Large intestine (tissue), 12 donors: Measurements from ENCODE around the gene MS4A8. TPM values are rescaled to one million over a fixed set of nuclear protein-coding genes. Genes with fewer than 3 reads are reported as not detected.
A peak's percentile ranks its signal among the peaks of the same experiment; 100 is the strongest.
"Not testable (repeated sequence)": the region's sequence is repeated elsewhere in the genome, so short reads cannot be mapped to it uniquely, and the experiment has no call there.

Experiments used
- DNase-seq, 2 donors: peaks; one replicate each; pipeline versions ENCODE4 v3.0.0 to v3.0.0-alpha.2; 2013
- H3K27ac ChIP-seq: one replicate; pipeline ENCODE4 v1.5.1; 2013; ENCODE audit warnings: low read length
- H3K27me3 ChIP-seq: 2 replicates; pipeline ENCODE4 v1.6.1; 2013; ENCODE audit warnings: low read length; ENCODE audit not compliant: control insufficient read depth, insufficient read depth
- H3K36me3 ChIP-seq: 2 replicates; pipeline ENCODE4 v1.6.1; 2013; ENCODE audit warnings: low read length; ENCODE audit not compliant: control insufficient read depth, insufficient read depth
- H3K4me1 ChIP-seq: one replicate; pipeline ENCODE4 v1.6.1; 2013; ENCODE audit warnings: low read length; ENCODE audit not compliant: control insufficient read depth, insufficient read depth
- H3K4me3 ChIP-seq: one replicate; pipeline ENCODE4 v1.5.1; 2013; ENCODE audit warnings: low read length
- H3K9me3 ChIP-seq: one replicate; pipeline ENCODE4 v1.6.1; 2013; ENCODE audit warnings: mild to moderate bottlenecking, low read depth, low read length, moderate library complexity; ENCODE audit not compliant: control insufficient read depth
- WGBS: methylation state at CpG from one replicate; pipeline ENCODE4 v1.1.5; 2013; ENCODE audit warnings: low lambda C conversion rate; ENCODE audit not compliant: insufficient coverage; 5-methylcytosine and 5-hydroxymethylcytosine counted together
- long read RNA-seq, 11 donors: transcript quantifications; one replicate each; lab custom pipeline, GENCODE V29; 2026
- polyA plus RNA-seq: library from polyadenylated mRNA; unstranded; fragments of 120-200 nt; gene quantifications from one replicate; pipeline ENCODE4 v1.2.1, GENCODE V29; 2013

The MS4A8 gene
- 112 TPM for polyA plus RNA-seq
- long read RNA-seq, donor 1, partial matches to known transcripts, result 8 of 13 reads
- long read RNA-seq, donor 1, other reads (novel, unspliced or antisense), result 0 of 13 reads
- long read RNA-seq, donor 2, transcript MS4A8-201 (7 exons, 1,353 nt), result major isoform, 16 of 26 reads
- long read RNA-seq, donor 2, partial matches to known transcripts, result 6 of 26 reads
- long read RNA-seq, donor 2, other reads (novel, unspliced or antisense), result 0 of 26 reads
- long read RNA-seq, donor 3, result 0 reads
- long read RNA-seq, donor 4, transcript MS4A8-201 (7 exons, 1,353 nt), result major isoform, 7 of 7 reads
- long read RNA-seq, donor 4, partial matches to known transcripts, result 0 of 7 reads
- long read RNA-seq, donor 4, other reads (novel, unspliced or antisense), result 0 of 7 reads
- long read RNA-seq, donor 5, partial matches to known transcripts, result 0 of 6 reads
- long read RNA-seq, donor 5, other reads (novel, unspliced or antisense), result 0 of 6 reads
- long read RNA-seq, donor 6, transcript MS4A8-201 (7 exons, 1,353 nt), result major isoform, 31 of 57 reads
- long read RNA-seq, donor 6, partial matches to known transcripts, result 22 of 57 reads
- long read RNA-seq, donor 6, other reads (novel, unspliced or antisense), result 0 of 57 reads
- long read RNA-seq, donor 7, transcript MS4A8-201 (7 exons, 1,353 nt), result major isoform, 9 of 11 reads
- long read RNA-seq, donor 7, partial matches to known transcripts, result 0 of 11 reads
- long read RNA-seq, donor 7, other reads (novel, unspliced or antisense), result 0 of 11 reads
- long read RNA-seq, donor 8, transcript MS4A8-201 (7 exons, 1,353 nt), result major isoform, 24 of 44 reads
- long read RNA-seq, donor 8, transcript MS4A8-206 (5 exons, 1,163 nt), result minor isoform, 5 of 44 reads
- long read RNA-seq, donor 8, partial matches to known transcripts, result 15 of 44 reads
- long read RNA-seq, donor 8, other reads (novel, unspliced or antisense), result 0 of 44 reads
- long read RNA-seq, donor 9, transcript MS4A8-201 (7 exons, 1,353 nt), result major isoform, 27 of 34 reads
- long read RNA-seq, donor 9, partial matches to known transcripts, result 7 of 34 reads
- long read RNA-seq, donor 9, other reads (novel, unspliced or antisense), result 0 of 34 reads
- long read RNA-seq, donor 10, transcript MS4A8-201 (7 exons, 1,353 nt), result major isoform, 36 of 63 reads
- long read RNA-seq, donor 10, transcript MS4A8-206 (5 exons, 1,163 nt), result minor isoform, 8 of 63 reads
- long read RNA-seq, donor 10, partial matches to known transcripts, result 19 of 63 reads
- long read RNA-seq, donor 10, other reads (novel, unspliced or antisense), result 0 of 63 reads
- long read RNA-seq, donor 11, transcript MS4A8-201 (7 exons, 1,353 nt), result major isoform, 13 of 30 reads
- long read RNA-seq, donor 11, partial matches to known transcripts, result 16 of 30 reads
- long read RNA-seq, donor 11, other reads (novel, unspliced or antisense), result 0 of 30 reads

DNA sequence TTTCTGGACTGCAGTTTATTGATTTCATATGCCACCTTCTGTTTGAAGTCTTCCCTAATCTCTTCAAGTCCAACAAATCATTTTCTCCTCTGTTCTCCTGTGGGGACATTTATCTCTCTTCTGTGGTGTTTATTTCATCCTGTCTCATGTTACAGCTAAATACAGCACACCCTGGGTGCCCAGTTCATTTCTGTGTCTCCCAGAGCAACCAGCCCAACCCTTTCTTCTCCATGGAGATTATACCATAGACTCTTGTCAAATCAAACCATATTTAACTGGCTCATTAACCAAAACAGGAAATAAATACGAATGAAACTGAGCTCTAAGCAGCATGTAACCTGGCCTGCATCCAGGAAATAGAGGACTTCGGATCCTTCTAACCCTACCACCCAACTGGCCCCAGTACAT, at the start of gene MS4A8:
Gene MS4A8, plus strand, starts transcription at position 329 of the 408 bp plus-strand sequence. CDS start 1,249 bp downstream, outside the sequence.
- no peaks in the 10 kb centered on the region for H3K27me3 ChIP-seq
- no peaks in the 10 kb centered on the region for H3K9me3 ChIP-seq
- H3K27ac ChIP-seq, result peak within 1 kb of the TSS; percentile 79
- peak; percentile 57 to 88 for DNase-seq
- WGBS, result no CpG with 5 or more reads among the region's 2 CpGs
- peaks cover 18% of the 10 kb centered on the region for H3K4me1 ChIP-seq
- peak within 1 kb of the TSS; percentile 30 for H3K4me3 ChIP-seq
- peaks cover 2% of the 10 kb centered on the region for H3K36me3 ChIP-seq

DNA sequence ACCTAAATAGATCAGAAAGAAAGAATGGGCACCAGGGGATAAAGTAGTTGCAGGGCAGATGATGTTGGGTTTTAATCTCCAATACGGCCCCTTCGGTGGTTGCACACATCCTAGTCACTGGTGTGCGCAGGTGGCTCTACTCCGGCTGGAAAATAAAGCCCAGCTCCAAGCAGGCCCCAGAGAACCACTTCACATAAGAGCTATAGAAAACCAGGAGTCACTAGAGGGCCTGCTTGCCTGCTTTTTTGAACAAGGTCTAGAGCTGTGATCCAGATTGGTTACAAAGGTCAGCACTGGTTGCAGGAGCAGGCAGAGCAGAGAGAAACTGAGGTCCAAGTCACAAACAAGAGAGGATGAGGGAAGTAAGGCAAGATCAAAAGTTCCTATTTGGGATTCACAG, 41.5 kb upstream of the MS4A8 start:
- WGBS, result no CpG with 5 or more reads among the region's 4 CpGs
- H3K36me3 ChIP-seq, result no peaks in the 10 kb centered on the region
- peak; percentile 56 to 77 for DNase-seq
- no peak overlapping the region for H3K4me3 ChIP-seq
- H3K27me3 ChIP-seq, result no peaks in the 10 kb centered on the region
- peak overlapping the region; percentile 26 for H3K27ac ChIP-seq
- H3K9me3 ChIP-seq, result no peaks in the 10 kb centered on the region
- peaks cover 3% of the 10 kb centered on the region for H3K4me1 ChIP-seq

DNA sequence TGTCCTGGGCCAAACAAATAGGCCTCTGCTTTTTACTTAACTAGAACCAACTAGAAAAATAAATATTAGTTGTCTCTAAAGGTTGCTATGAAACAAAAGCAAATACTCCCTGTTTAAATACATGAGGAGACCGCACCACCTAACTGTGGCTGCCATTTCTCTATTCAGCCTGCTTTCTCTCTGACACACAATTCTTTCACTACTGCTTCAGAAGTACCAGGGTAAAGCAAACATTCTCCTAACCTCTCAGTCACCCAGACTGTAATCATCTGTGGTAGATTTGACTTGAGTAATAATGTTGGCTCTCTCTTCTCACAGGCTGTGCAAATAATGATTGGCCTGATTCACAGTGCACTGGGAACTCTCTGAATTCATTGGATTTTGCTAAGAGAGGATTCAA, 41.0 kb upstream of the MS4A8 start:
- WGBS, result 100% methylated on average over 1 of the region's 1 CpG
- Histone ChIP-seq H3K27ac (peak overlapping the region; percentile 26), H3K4me1 (peaks cover 3% of the 10 kb centered on the region), H3K36me3 (no peaks in the 10 kb centered on the region), H3K27me3 (no peaks in the 10 kb centered on the region), H3K4me3 (no peak overlapping the region), H3K9me3 (no peaks in the 10 kb centered on the region)
- peak; percentile 5 to 26 for DNase-seq

DNA sequence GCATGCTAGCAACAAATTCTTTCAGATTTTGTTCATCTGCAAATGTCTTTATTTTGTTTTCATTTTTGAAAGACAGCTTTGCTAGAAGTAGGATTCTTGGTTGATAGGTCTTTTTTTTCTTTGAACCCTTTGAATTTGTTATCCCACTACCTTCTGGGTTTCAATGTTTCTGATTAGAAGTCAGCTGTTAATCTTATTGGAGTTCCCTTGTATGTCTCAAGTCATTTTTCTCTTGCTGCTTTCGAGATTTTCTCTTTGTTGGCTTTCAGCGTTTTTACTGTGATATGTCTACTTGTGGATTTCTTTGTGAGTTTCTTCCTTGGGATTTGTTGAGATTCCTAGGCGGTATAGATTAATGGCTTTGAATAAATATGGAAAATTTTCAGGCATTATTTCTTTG, 27.2 kb upstream of the MS4A8 start:
- Histone ChIP-seq H3K4me3 (no peak overlapping the region), H3K27me3 (no peaks in the 10 kb centered on the region), H3K4me1 (no peaks in the 10 kb centered on the region), H3K27ac (no peak overlapping the region), H3K9me3 (peaks cover 12% of the 10 kb centered on the region), H3K36me3 (no peaks in the 10 kb centered on the region)
- WGBS, result 81% methylated on average over 3 of the region's 3 CpGs
- no peak for DNase-seq

DNA sequence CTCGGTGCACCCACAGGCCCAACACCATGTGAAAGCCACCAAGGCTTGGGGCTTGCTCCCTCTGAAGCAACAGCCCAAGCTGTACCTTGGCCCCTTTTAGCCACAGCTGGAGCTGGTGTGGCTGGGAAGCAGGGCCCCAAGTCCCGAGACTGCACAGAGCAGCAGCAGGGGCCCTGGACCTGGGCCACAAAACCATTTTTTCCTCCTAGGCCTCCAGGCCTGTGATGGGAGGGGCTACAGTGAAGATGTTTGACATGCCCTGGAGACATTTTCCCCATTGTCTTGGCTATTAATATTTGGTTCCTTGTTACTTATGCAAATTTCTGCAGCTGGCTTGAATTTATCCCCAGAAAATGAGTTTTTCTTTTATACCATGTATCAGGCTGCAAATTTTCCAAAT, 21.2 kb upstream of the MS4A8 start:
- DNase-seq, H3K4me1 ChIP-seq, H3K4me3 ChIP-seq, H3K27me3 ChIP-seq, H3K27ac ChIP-seq, H3K36me3 ChIP-seq: not testable (repeated sequence)
- H3K9me3 ChIP-seq, result peaks cover 17% of the 10 kb centered on the region
- WGBS, result no CpG with 5 or more reads among the region's 2 CpGs

DNA sequence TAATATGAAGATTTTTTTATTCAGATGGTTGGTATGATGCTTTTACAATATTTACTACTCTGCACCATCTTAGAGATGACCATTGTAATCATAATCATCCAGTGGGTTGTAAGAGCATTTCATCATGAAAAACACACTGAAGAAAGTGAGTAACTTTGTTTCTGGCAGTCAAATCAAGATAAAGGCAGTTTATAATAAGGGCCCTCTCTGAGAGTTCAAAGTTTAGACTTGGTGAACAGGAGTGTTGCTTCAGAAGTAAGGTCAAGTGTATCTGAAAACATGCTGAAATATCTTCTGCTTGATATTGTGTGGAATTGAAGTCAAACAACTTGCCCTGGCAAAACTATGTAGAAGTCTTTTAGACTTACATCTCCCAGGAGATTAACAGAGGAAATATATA, 19.5 kb upstream of the MS4A8 start:
- Histone ChIP-seq H3K4me1 (no peaks in the 10 kb centered on the region), H3K36me3 (no peaks in the 10 kb centered on the region), H3K4me3 (no peak overlapping the region), H3K9me3 (peaks cover 17% of the 10 kb centered on the region), H3K27ac (no peak overlapping the region), H3K27me3 (no peaks in the 10 kb centered on the region)
- peak in 1 of 2 donors; percentile 39 for DNase-seq

- H3K36me3 ChIP-seq, result no peaks in the 10 kb centered on the region
- H3K9me3 ChIP-seq, result peaks cover 17% of the 10 kb centered on the region
- no peaks in the 10 kb centered on the region for H3K4me1 ChIP-seq
- no peak overlapping the region for H3K27ac ChIP-seq
- H3K27me3 ChIP-seq, result no peaks in the 10 kb centered on the region
- no CpG with 5 or more reads among the region's 3 CpGs for WGBS
- H3K4me3 ChIP-seq, result no peak overlapping the region
- no peak for DNase-seq
Measured at GRCh38 chr11:60680455-60681119, 18.8 kb upstream of the MS4A8 start.

GRCh38 chr11:60684541-60684848, 14.9 kb upstream of the MS4A8 start:
- not testable (repeated sequence) for H3K9me3 ChIP-seq, H3K27me3 ChIP-seq, DNase-seq, H3K36me3 ChIP-seq, H3K4me3 ChIP-seq, H3K4me1 ChIP-seq, H3K27ac ChIP-seq
- 20% methylated on average over 1 of the region's 2 CpGs for WGBS

- no peak overlapping the region for H3K4me3 ChIP-seq
- no peaks in the 10 kb centered on the region for H3K27me3 ChIP-seq
- H3K36me3 ChIP-seq, result no peaks in the 10 kb centered on the region
- H3K4me1 ChIP-seq, result no peaks in the 10 kb centered on the region
- WGBS, result no CpG with 5 or more reads among the region's 5 CpGs
- DNase-seq, result no peak
- H3K9me3 ChIP-seq, result no peaks in the 10 kb centered on the region
- H3K27ac ChIP-seq, result no peak overlapping the region
Measured at GRCh38 chr11:60691661-60692060, 7.8 kb upstream of the MS4A8 start.
